ENCODE data around the gene FUT6.

- no peak for TF ChIP-seq CTCF (IDR thresholded peaks at IDR 0.05; ENCODE audit: low read depth, low read length, missing input control)
- no peak for TF ChIP-seq RAD21 (IDR thresholded peaks at IDR 0.05)
- TF ChIP-seq GABPA (IDR thresholded peaks at IDR 0.05 in 1 of 2, conservative IDR thresholded peaks at IDR 0.05 in 1 of 2): no peak
- no peak for TF ChIP-seq ATF3 (IDR thresholded peaks at IDR 0.05)
- no peak for TF ChIP-seq JUND (IDR thresholded peaks at IDR 0.05)
- no peak for TF ChIP-seq TAF1 (conservative IDR thresholded peaks at IDR 0.05)
- no peak for TF ChIP-seq MAX (IDR thresholded peaks at IDR 0.05)
- no peak for TF ChIP-seq SP1 (IDR thresholded peaks at IDR 0.05)
- no peak for TF ChIP-seq NR2F2 (IDR thresholded peaks at IDR 0.05)
- no peak for TF ChIP-seq YY1 (IDR thresholded peaks at IDR 0.05)
- no peak for TF ChIP-seq ZBTB33 (IDR thresholded peaks at IDR 0.05)
- TF ChIP-seq FOXA1 (IDR thresholded peaks at IDR 0.05): no peak
- TF ChIP-seq RXRA (IDR thresholded peaks at IDR 0.05): no peak
- no peak for TF ChIP-seq EGR1 (IDR thresholded peaks at IDR 0.05; ENCODE audit: low read depth in 2 of 2)
These were observed 7.4 kb downstream of the FUT6 start for GRCh38 chr19:5832061-5832460.

Measured in liver (tissue), 3 donors.